T-cell (primary cell): Measurements from ENCODE around the gene DGUOK. TPM values are rescaled to one million over a fixed set of nuclear protein-coding genes. Genes with fewer than 3 reads are reported as not detected.

Experiments used
- ATAC-seq, 4 experiments: fragments of 200-7000 bp in 3 of 4; fragments of 150-1000 bp in 1 of 4; cut with Tn5 transposase; replicated peaks in 1 of 4; 1 replicate in 3 of 4; 2 replicates in 1 of 4; pipeline ENCODE4 v1.10.0; 2021; ENCODE audit warnings: moderate library complexity in 3 of 4, mild to moderate bottlenecking in 2 of 4, moderate number of reproducible peaks in 1 of 4
- CTCF ChIA-PET, 2 donors: fragments of 300-600 bp; sonication (Branson Sonifier 250); formaldehyde crosslinking; loops; one replicate each; lab custom pipeline; 2022; ENCODE audit warnings: antibody characterized with exemption in 2 of 2; lab: Charles Lee
- POLR2A ChIA-PET, 2 donors: fragments of 300-600 bp; sonication (Branson Sonifier 250); formaldehyde crosslinking; loops; one replicate each; lab custom pipeline; 2022; ENCODE audit warnings: antibody characterized with exemption in 2 of 2; lab: Charles Lee
- DNase-seq, 35 experiments: peaks; one replicate each; pipeline versions ENCODE4 v3.0.0 to v3.0.0-alpha.2; 2013 to 2023
- H3K27ac ChIP-seq: one replicate; pipeline ENCODE4 v1.5.1; 2013; ENCODE audit warnings: low read length
- H3K27me3 ChIP-seq, 2 experiments: replicated peaks in 1 of 2; 1 replicate in 1 of 2; 2 replicates in 1 of 2; pipeline versions ENCODE4 v1.6.1 to v1.7.0; 2013; ENCODE audit warnings: low read length in 1 of 2, mixed read lengths in 1 of 2; ENCODE audit not compliant: control insufficient read depth in 2 of 2, insufficient read depth in 2 of 2; ENCODE audit errors: extremely low read depth in 1 of 2
- H3K36me3 ChIP-seq, 2 donors: 1 replicate in 1 of 2; 2 replicates in 1 of 2; pipeline versions ENCODE4 v1.6.1 to v1.7.0; 2013; ENCODE audit warnings: low read length in 1 of 2; ENCODE audit not compliant: control insufficient read depth in 2 of 2, insufficient read depth in 1 of 2; ENCODE audit errors: extremely low read depth in 1 of 2
- H3K4me1 ChIP-seq, 2 experiments: 1 replicate in 1 of 2; 2 replicates in 1 of 2; pipeline versions ENCODE4 v1.6.1 to v1.7.0; 2013; ENCODE audit warnings: low read length in 2 of 2, mixed read lengths in 1 of 2; ENCODE audit not compliant: insufficient read depth in 2 of 2, control insufficient read depth in 1 of 2; ENCODE audit errors: extremely low read depth in 1 of 2
- H3K4me3 ChIP-seq, 2 donors: 1 replicate in 1 of 2; 2 replicates in 1 of 2; pipeline versions ENCODE4 v1.5.1 to v1.7.0; 2013; ENCODE audit warnings: mild to moderate bottlenecking in 2 of 2, low read length in 1 of 2, moderate library complexity in 1 of 2; ENCODE audit not compliant: control insufficient read depth in 1 of 2; ENCODE audit errors: extremely low read depth in 1 of 2
- H3K9me3 ChIP-seq: 2 replicates; pipeline ENCODE4 v1.7.0; 2013
- H3K27ac Mint-ChIP-seq, 2 donors: one replicate each; pipeline ENCODE4 v1.8.0; 2020 to 2021; ENCODE audit warnings: mild to moderate bottlenecking in 2 of 2, mixed read lengths in 2 of 2
- H3K27me3 Mint-ChIP-seq, 2 donors: one replicate each; pipeline ENCODE4 v1.8.0; 2021 to 2022; ENCODE audit warnings: mixed read lengths in 2 of 2
- H3K36me3 Mint-ChIP-seq: one replicate; pipeline ENCODE4 v1.8.0; 2021; ENCODE audit warnings: mixed read lengths
- H3K4me1 Mint-ChIP-seq, 3 donors: one replicate each; pipeline ENCODE4 v1.8.0; 2020 to 2022; ENCODE audit warnings: mixed read lengths in 3 of 3, mild to moderate bottlenecking in 1 of 3
- H3K4me3 Mint-ChIP-seq, 3 donors: one replicate each; pipeline ENCODE4 v1.8.0; 2020 to 2022; ENCODE audit warnings: mild to moderate bottlenecking in 3 of 3, mixed read lengths in 3 of 3, moderate library complexity in 3 of 3
- H3K9me3 Mint-ChIP-seq, 3 donors: one replicate each; pipeline ENCODE4 v1.8.0; 2020 to 2022; ENCODE audit warnings: mixed read lengths in 3 of 3
- WGBS: methylation state at CpG from one replicate; pipeline ENCODE4 v1.1.5; 2013; ENCODE audit warnings: missing lambda C conversion rate; ENCODE audit not compliant: insufficient coverage; 5-methylcytosine and 5-hydroxymethylcytosine counted together
- total RNA-seq, 35 experiments: library from RNA in 6 of 35; stranded (reverse) in 6 of 35; fragments of 120-200 nt in 1 of 35; gene quantifications; one replicate each; pipeline versions ENCODE4 v1.2.1 to v1.2.4 and lab custom pipeline; 2013 to 2026

DGUOK gene
- total RNA-seq, 5 donors from 2014 or later (not counting 1 experiment from before 2014, with no cell fraction given): 44.0 to 70.2 (median 62.5) TPM

DNA sequence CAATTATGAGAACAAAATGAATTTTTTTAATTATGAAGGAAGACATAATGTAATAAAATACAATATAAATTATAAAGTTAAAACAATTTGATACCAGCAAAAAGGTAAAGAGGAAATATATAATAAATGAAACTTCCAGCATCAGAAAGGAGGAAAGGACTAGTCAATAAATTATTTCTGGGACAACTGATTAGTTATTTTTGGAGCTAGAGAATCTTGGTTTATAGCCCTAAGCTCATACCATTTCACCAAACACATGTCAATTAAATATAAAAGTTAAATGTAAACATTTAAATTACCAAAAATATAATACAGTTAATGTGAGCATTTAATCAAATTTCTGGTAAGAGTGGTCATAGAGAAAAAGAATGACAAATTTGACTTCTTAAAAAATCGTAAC is 21.7 kb upstream of the DGUOK start:
- Histone ChIP-seq H3K9me3 (no peaks in the 10 kb centered on the region), H3K4me3 (no peak overlapping the region), H3K27ac (no peak overlapping the region), H3K27me3 (no peaks in the 10 kb centered on the region), H3K36me3 (no peaks in the 10 kb centered on the region), H3K4me1 (no peaks in the 10 kb centered on the region)
- WGBS: no CpG with 5 or more reads among the region's 1 CpG
- no peak overlapping the region for H3K27ac Mint-ChIP-seq
- no peaks in the 10 kb centered on the region for H3K9me3 Mint-ChIP-seq
- no peaks in the 10 kb centered on the region for H3K27me3 Mint-ChIP-seq
- no peak overlapping the region for H3K4me3 Mint-ChIP-seq
- no peak for DNase-seq
- no peaks in the 10 kb centered on the region for H3K36me3 Mint-ChIP-seq
- ATAC-seq: no peak
- ChIA-PET POLR2A (interaction anchor here in 1 of 2 donors (0.5 kb wide), 1 partner anchor 63 kb away, joined by 4 read pairs; no protein-coding TSS in a partner anchor), CTCF (no interaction called here)
- peaks cover 0 to 11% (median 2%) of the 10 kb centered on the region in 3 donors for H3K4me1 Mint-ChIP-seq

DNA sequence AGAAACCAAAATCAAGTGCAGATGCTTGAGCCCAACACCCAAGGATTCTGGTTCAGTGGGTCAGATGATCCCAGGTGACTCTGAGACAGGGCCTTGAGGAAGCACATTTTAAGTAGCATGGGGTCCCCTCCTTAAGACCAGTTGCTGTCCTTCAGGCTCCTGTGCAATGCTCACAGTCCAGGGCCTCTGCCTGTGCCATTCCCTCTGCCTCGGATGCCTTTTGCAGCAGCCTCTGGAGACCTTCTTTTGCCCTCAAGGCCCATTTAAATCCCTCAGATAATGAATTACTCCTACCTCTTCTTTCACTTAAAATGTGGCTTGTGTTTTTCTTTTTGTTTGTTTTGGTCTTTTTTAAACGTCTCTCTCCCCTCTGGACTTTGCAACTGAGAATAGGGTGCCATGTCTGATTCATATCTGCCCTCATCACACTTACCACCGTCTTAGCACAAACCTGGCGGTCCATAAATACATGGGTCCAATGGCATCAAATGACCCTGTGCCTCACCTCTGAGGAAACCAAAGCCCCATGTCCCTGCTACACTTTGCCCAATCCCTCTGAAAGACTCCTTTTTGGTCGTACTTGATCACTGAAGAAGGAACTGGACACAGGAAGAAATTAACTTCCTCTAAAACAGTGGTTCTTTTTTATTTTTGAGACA is 19.7 kb upstream of the DGUOK start:
- peaks cover 0 to 4% (median 2%) of the 10 kb centered on the region in 3 donors for H3K4me1 Mint-ChIP-seq
- H3K36me3 ChIP-seq: no peaks in the 10 kb centered on the region
- ATAC-seq (no peak), DNase-seq (no peak)
- H3K4me1 ChIP-seq: no peaks in the 10 kb centered on the region
- peaks cover 0 to 3% of the 10 kb centered on the region in 2 experiments for H3K27me3 ChIP-seq
- H3K4me3 Mint-ChIP-seq: no peak overlapping the region
- H3K36me3 Mint-ChIP-seq: no peaks in the 10 kb centered on the region
- ChIA-PET POLR2A (no interaction called here), CTCF (interaction anchor here in 1 of 2 donors (0.9 to 1.3 kb wide), 4 partner anchors 81 to 244 kb away, joined by 3 to 9 read pairs (median 7); no protein-coding TSS in a partner anchor)
- WGBS: 93% methylated on average over 2 of the region's 5 CpGs
- H3K27ac ChIP-seq: no peak overlapping the region
- no peak overlapping the region for H3K4me3 ChIP-seq
- H3K9me3 ChIP-seq: no peaks in the 10 kb centered on the region
- no peaks in the 10 kb centered on the region for H3K9me3 Mint-ChIP-seq
- no peak overlapping the region for H3K27ac Mint-ChIP-seq
- no peaks in the 10 kb centered on the region for H3K27me3 Mint-ChIP-seq

DNA sequence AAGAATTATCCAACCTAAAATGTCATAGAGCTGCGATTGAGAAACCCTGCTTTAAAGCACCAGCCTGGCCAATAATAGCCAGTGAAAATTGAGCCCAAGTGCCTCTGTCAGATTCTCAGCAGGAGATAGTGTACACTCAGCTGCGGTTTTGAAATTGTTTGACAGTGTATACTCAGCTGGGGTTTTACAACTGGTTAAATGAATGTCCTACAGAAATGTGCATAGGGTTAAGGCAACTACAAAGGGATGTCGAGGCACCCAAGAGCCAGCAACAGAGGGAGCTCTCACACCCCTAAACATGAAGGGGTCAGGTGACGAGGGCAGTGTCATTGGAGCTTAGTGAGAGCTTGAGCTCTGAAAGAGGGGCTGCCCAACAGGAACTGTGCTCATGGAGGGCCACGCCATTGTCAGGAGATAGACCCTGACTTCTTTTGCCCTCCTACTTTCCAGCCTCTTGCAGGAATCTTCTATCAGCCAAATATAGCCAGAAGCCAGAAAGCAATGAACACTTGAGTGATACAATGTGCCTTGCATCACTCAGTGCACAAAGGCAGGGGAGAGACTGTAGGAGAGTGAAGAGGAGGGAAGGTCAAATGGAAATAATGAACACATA is 18.7 kb upstream of the DGUOK start:
- Histone ChIP-seq H3K36me3 (no peaks in the 10 kb centered on the region), H3K27me3 (peaks cover 0 to 3% of the 10 kb centered on the region in 2 experiments), H3K9me3 (no peaks in the 10 kb centered on the region), H3K27ac (no peak overlapping the region), H3K4me3 (no peak overlapping the region), H3K4me1 (no peaks in the 10 kb centered on the region)
- CTCF ChIA-PET: interaction anchor here (0.6 to 2.1 kb wide), 9 partner anchors 11 to 243 kb away, joined by 3 to 9 read pairs (median 7); no protein-coding TSS in a partner anchor
- Mint-ChIP-seq H3K4me3 (no peak overlapping the region), H3K27ac (peak overlapping the region in 1 of 2 donors; percentile 25), H3K9me3 (no peaks in the 10 kb centered on the region), H3K27me3 (no peaks in the 10 kb centered on the region), H3K36me3 (no peaks in the 10 kb centered on the region), H3K4me1 (peaks cover 0 to 2% (median 0%) of the 10 kb centered on the region in 3 donors)
- peak in 33 of 35 experiments; percentile 16 to 75 (median 43) for DNase-seq
- POLR2A ChIA-PET: interaction anchor here (0.5 to 0.6 kb wide), 2 partner anchors 266 to 292 kb away, joined by 4 to 6 read pairs; no protein-coding TSS in a partner anchor
- peak; percentile 80 to 99 (median 88) for ATAC-seq
- WGBS: 62% methylated on average over 2 of the region's 5 CpGs

DNA sequence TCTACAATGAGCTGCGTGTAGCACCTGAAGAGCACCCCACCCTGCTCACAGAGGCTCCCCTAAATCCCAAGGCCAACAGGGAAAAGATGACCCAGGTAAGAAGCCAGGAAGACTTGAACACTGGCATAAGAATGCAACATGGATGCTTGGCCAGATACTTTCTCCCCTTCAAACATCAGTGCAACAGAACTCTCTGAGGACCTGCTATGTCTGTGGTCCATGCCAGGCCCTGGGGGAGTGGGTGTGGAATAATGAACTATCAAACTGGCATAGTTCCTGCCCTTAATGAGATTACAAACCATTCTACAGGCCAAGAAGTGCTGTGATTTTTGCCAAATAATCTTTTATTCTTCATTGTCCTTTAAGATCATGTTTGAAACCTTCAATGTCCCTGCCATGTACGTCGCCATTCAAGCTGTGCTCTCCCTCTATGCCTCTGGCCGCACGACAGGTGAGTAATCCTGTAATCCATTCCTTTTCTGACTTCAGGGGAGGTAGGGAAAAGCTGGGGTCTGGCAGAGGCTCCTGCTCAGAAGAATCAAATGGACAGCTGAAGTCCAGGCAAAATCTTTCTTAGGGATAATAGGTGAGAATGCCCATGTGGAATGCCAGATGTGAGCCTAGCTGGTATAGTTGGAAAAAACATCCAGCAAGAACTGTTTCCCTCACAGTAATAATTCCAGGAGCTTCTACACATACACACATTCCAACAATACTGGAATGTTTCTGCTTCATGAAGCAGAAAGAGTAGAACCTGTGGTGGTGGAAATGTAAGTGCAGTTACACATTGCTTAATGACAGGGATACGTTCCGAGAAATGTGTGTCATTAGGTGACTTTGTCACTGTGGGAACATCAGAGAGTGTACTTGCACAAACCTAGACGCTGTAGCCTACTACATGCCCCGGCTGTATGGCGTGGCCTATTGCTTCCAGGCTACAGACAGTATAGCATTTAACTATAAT is 17.7 kb upstream of the DGUOK start:
- Mint-ChIP-seq H3K27ac (no peak overlapping the region), H3K9me3 (no peaks in the 10 kb centered on the region), H3K36me3 (no peaks in the 10 kb centered on the region), H3K4me3 (no peak overlapping the region), H3K4me1 (peaks cover 0 to 2% (median 0%) of the 10 kb centered on the region in 3 donors), H3K27me3 (no peaks in the 10 kb centered on the region)
- Histone ChIP-seq H3K4me1 (no peaks in the 10 kb centered on the region), H3K27me3 (peaks cover 0 to 3% of the 10 kb centered on the region in 2 experiments), H3K27ac (no peak overlapping the region), H3K4me3 (no peak overlapping the region), H3K36me3 (no peaks in the 10 kb centered on the region), H3K9me3 (no peaks in the 10 kb centered on the region)
- ATAC-seq: no peak
- ChIA-PET POLR2A (no interaction called here), CTCF (interaction anchor here (0.5 to 2.1 kb wide), 5 partner anchors 13 to 242 kb away, joined by 3 to 8 read pairs (median 7); no protein-coding TSS in a partner anchor)
- 100% methylated on average over 1 of the region's 10 CpGs for WGBS
- DNase-seq: no peak

DNA sequence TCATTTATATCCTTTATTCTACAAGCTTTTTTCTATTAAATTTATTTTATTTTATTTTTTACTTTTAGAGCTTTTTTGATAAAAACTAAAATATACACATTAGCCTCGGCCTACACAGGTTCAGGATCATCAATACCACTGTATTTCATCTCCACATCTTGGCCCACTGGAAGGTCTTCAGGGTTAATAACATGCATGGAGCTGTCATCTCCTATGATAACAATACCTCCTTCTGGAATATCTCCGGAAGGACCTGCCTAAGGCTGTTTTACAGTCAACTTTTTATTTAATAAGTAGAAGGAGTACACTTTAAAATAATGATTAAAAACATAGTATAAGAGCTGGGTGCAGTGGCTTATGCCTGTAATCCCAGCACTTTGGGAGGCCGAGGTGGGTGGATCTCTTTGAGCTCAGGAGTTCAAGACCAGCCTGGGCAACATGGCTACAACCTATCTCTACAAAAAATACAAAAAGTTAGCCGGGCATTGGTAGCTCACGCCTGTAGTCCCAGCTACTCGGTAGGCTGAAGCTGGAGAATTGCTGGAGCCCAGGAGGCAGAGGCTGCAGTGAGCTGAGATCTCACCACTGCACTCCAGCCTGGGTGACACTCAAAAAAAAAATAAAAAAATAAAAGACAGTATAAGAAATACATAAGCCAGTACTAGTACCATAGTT is 15.7 kb upstream of the DGUOK start:
- no peaks in the 10 kb centered on the region for H3K36me3 ChIP-seq
- no peak for ATAC-seq
- H3K9me3 ChIP-seq: no peaks in the 10 kb centered on the region
- no peaks in the 10 kb centered on the region for H3K9me3 Mint-ChIP-seq
- H3K4me3 ChIP-seq: no peak overlapping the region
- CTCF ChIA-PET: interaction anchor here (0.5 to 0.6 kb wide), 3 partner anchors 11 to 136 kb away, joined by 3 to 4 read pairs (median 3); no protein-coding TSS in a partner anchor
- peaks cover 0 to 2% (median 0%) of the 10 kb centered on the region in 3 donors for H3K4me1 Mint-ChIP-seq
- no peaks in the 10 kb centered on the region for H3K36me3 Mint-ChIP-seq
- no peak for DNase-seq
- no peak overlapping the region for H3K4me3 Mint-ChIP-seq
- 100% methylated on average over 3 of the region's 6 CpGs for WGBS
- POLR2A ChIA-PET: no interaction called here
- no peak overlapping the region for H3K27ac Mint-ChIP-seq
- no peaks in the 10 kb centered on the region for H3K27me3 Mint-ChIP-seq
- H3K27ac ChIP-seq: no peak overlapping the region
- H3K27me3 ChIP-seq: peaks cover 0 to 7% of the 10 kb centered on the region in 2 experiments
- no peaks in the 10 kb centered on the region for H3K4me1 ChIP-seq
